Common myeloid progenitor, CD34-positive (primary cell): ENCODE measurements around the gene ASB13.

Source experiments
- CTCF ChIA-PET: fragments of 350-600 bp; sonication (Branson Sonifier 250); formaldehyde crosslinking; loops from one replicate; lab custom pipeline; 2021; ENCODE audit warnings: antibody characterized with exemption; lab: Charles Lee
- POLR2A ChIA-PET: fragments of 350-600 bp; sonication (Branson Sonifier 250); formaldehyde crosslinking; loops from one replicate; lab custom pipeline; 2021; ENCODE audit warnings: antibody characterized with exemption; lab: Charles Lee
- DNase-seq, 3 donors: peaks; one replicate each; pipeline versions ENCODE4 v3.0.0 to v3.0.0-alpha.2; 2013
- H3K27ac ChIP-seq, 2 experiments: 1 replicate in 1 of 2; 2 replicates in 1 of 2; pipeline ENCODE4 v1.7.0; 2013; ENCODE audit warnings: inconsistent platforms in 2 of 2, low read length in 2 of 2, mild to moderate bottlenecking in 2 of 2, low read depth in 1 of 2, moderate library complexity in 1 of 2; ENCODE audit not compliant: severe bottlenecking in 2 of 2, insufficient read depth in 1 of 2, poor library complexity in 1 of 2
- H3K27me3 ChIP-seq, 5 experiments: replicated peaks in 2 of 5; 1 replicate in 3 of 5; 2 replicates in 2 of 5; pipeline versions ENCODE4 v1.6.1 to v1.7.0; 2013; ENCODE audit warnings: low read length in 4 of 5, mild to moderate bottlenecking in 2 of 5, moderate library complexity in 2 of 5, inconsistent platforms in 1 of 5; ENCODE audit not compliant: insufficient read depth in 5 of 5, control insufficient read depth in 4 of 5
- H3K36me3 ChIP-seq, 4 experiments: 1 replicate in 2 of 4; 2 replicates in 2 of 4; pipeline versions ENCODE4 v1.6.1 to v1.7.0; 2013; ENCODE audit warnings: low read length in 3 of 4, control low read depth in 1 of 4, mild to moderate bottlenecking in 1 of 4; ENCODE audit not compliant: control insufficient read depth in 4 of 4, insufficient read depth in 4 of 4
- H3K4me1 ChIP-seq, 4 experiments: 1 replicate in 3 of 4; 2 replicates in 1 of 4; pipeline versions ENCODE4 v1.6.1 to v1.7.1; 2013; ENCODE audit warnings: low read length in 3 of 4, mild to moderate bottlenecking in 3 of 4, control low read depth in 1 of 4, inconsistent platforms in 1 of 4, moderate library complexity in 1 of 4; ENCODE audit not compliant: control insufficient read depth in 4 of 4, insufficient read depth in 4 of 4; ENCODE audit errors: control extremely low read depth in 1 of 4
- H3K4me3 ChIP-seq, 7 experiments: 1 replicate in 4 of 7; 2 replicates in 3 of 7; pipeline versions ENCODE4 v1.5.1 to v1.7.0; 2013; ENCODE audit warnings: mild to moderate bottlenecking in 7 of 7, low read length in 6 of 7, moderate library complexity in 6 of 7, inconsistent platforms in 2 of 7, low read depth in 2 of 7, control low read depth in 1 of 7; ENCODE audit not compliant: insufficient read depth in 4 of 7, control insufficient read depth in 1 of 7; ENCODE audit errors: extremely low read depth in 1 of 7
- H3K9me3 ChIP-seq, 5 experiments: 1 replicate in 4 of 5; 2 replicates in 1 of 5; pipeline versions ENCODE4 v1.6.1 to v1.7.1; 2013; ENCODE audit warnings: low read length in 4 of 5, mild to moderate bottlenecking in 2 of 5, inconsistent platforms in 1 of 5, low read depth in 1 of 5, moderate library complexity in 1 of 5; ENCODE audit not compliant: control insufficient read depth in 4 of 5, insufficient read depth in 2 of 5; ENCODE audit errors: control extremely low read depth in 1 of 5
- WGBS: methylation state at CpG from one replicate; pipeline ENCODE4 v1.1.5; 2013; ENCODE audit not compliant: insufficient coverage; 5-methylcytosine and 5-hydroxymethylcytosine counted together

The ASB13 gene

GRCh38 chr10:5649746-5650145 is 16.6 kb downstream of the ASB13 start:
- CTCF ChIA-PET = no interaction called here

GRCh38 chr10:5648494-5649457 is 17.6 kb downstream of the ASB13 start:
- 97% methylated on average over 47 of the region's 50 CpGs for WGBS
- POLR2A ChIA-PET = no interaction called here
- H3K36me3 ChIP-seq = peaks cover 0 to 47% (median 23%) of the 10 kb centered on the region in 4 experiments

More at GRCh38 chr10:5649746-5650145, 16.6 kb downstream of the ASB13 start:
- no peak overlapping the region for H3K27ac ChIP-seq
- DNase-seq = no peak
- H3K36me3 ChIP-seq = peaks cover 0 to 37% (median 22%) of the 10 kb centered on the region in 4 experiments
- WGBS = 97% methylated on average over 10 of the region's 11 CpGs
- no peak overlapping the region for H3K4me3 ChIP-seq
- POLR2A ChIA-PET = no interaction called here
- no peaks in the 10 kb centered on the region for H3K9me3 ChIP-seq
- H3K27me3 ChIP-seq = no peaks in the 10 kb centered on the region
- peaks cover 0 to 21% (median 5%) of the 10 kb centered on the region in 4 experiments for H3K4me1 ChIP-seq

GRCh38 chr10:5647507-5648240 is 18.7 kb downstream of the ASB13 start:
- 94% methylated on average over 7 of the region's 11 CpGs for WGBS
- no peak overlapping the region for H3K4me3 ChIP-seq
- peaks cover 0 to 50% (median 25%) of the 10 kb centered on the region in 4 experiments for H3K36me3 ChIP-seq
- ChIA-PET CTCF (interaction anchor here (1.1 kb wide), 1 partner anchor 25 kb away, joined by 5 read pairs; no protein-coding TSS in a partner anchor), POLR2A (no interaction called here)
- H3K9me3 ChIP-seq = no peaks in the 10 kb centered on the region
- no peak overlapping the region for H3K27ac ChIP-seq
- no peak for DNase-seq
- H3K27me3 ChIP-seq = no peaks in the 10 kb centered on the region
- H3K4me1 ChIP-seq = peaks cover 0 to 21% (median 5%) of the 10 kb centered on the region in 4 experiments

More at GRCh38 chr10:5648494-5649457, 17.6 kb downstream of the ASB13 start:
- Histone ChIP-seq H3K4me1 (peaks cover 0 to 21% (median 5%) of the 10 kb centered on the region in 4 experiments), H3K9me3 (no peaks in the 10 kb centered on the region), H3K4me3 (no peak overlapping the region), H3K27me3 (no peaks in the 10 kb centered on the region), H3K27ac (no peak overlapping the region)
- DNase-seq = peak in 2 of 3 donors; percentile 14 to 26
- CTCF ChIA-PET = no interaction called here

- peak in 2 of 3 donors; percentile 87 to 88 for DNase-seq
- Histone ChIP-seq H3K27ac (no peak overlapping the region), H3K4me1 (peaks cover 0 to 21% (median 5%) of the 10 kb centered on the region in 4 experiments), H3K4me3 (peak overlapping the region in 1 of 7 experiments; percentile 14), H3K9me3 (no peaks in the 10 kb centered on the region), H3K36me3 (peaks cover 0 to 59% (median 29%) of the 10 kb centered on the region in 4 experiments), H3K27me3 (no peaks in the 10 kb centered on the region)
- 60% methylated on average over 15 of the region's 21 CpGs for WGBS
- ChIA-PET POLR2A (no interaction called here), CTCF (interaction anchor here (0.8 to 0.9 kb wide), 2 partner anchors 15 to 23 kb away, joined by 3 to 4 read pairs; no protein-coding TSS in a partner anchor)
Measured at GRCh38 chr10:5645944-5646617, 20.3 kb downstream of the ASB13 start.

GRCh38 chr10:5645375-5645774 is 21.0 kb downstream of the ASB13 start:
- Histone ChIP-seq H3K9me3 (no peaks in the 10 kb centered on the region), H3K36me3 (peaks cover 0 to 58% (median 30%) of the 10 kb centered on the region in 4 experiments), H3K27me3 (no peaks in the 10 kb centered on the region), H3K27ac (no peak overlapping the region), H3K4me3 (no peak overlapping the region), H3K4me1 (peaks cover 0 to 21% (median 5%) of the 10 kb centered on the region in 4 experiments)
- ChIA-PET POLR2A (no interaction called here), CTCF (interaction anchor here (0.8 to 0.9 kb wide), 2 partner anchors 14 to 22 kb away, joined by 3 to 4 read pairs; no protein-coding TSS in a partner anchor)
- WGBS = 93% methylated on average over 11 of the region's 11 CpGs
- peak in 2 of 3 donors; percentile 23 to 36 for DNase-seq

- no peaks in the 10 kb centered on the region for H3K27me3 ChIP-seq
- no peak for DNase-seq
- ChIA-PET POLR2A (no interaction called here), CTCF (interaction anchor here (1.5 kb wide), 1 partner anchor 17 kb away, joined by 3 read pairs; no protein-coding TSS in a partner anchor)
- H3K4me1 ChIP-seq = peaks cover 0 to 21% (median 5%) of the 10 kb centered on the region in 4 experiments
- 100% methylated on average over 1 of the region's 6 CpGs for WGBS
- H3K9me3 ChIP-seq = no peaks in the 10 kb centered on the region
- H3K36me3 ChIP-seq = peaks cover 0 to 58% (median 33%) of the 10 kb centered on the region in 4 experiments
- no peak overlapping the region for H3K4me3 ChIP-seq
- H3K27ac ChIP-seq = no peak overlapping the region
Measured at GRCh38 chr10:5644930-5645329, 21.5 kb downstream of the ASB13 start.
